ENCODE data around the gene TOR4A.

The TOR4A gene

GRCh38 chr9:137294681-137295237, 17.2 kb downstream of the TOR4A start:
- peak; percentile 63 for ATAC-seq
- TF ChIP-seq ZFP30 (CRISPR knock-in tag; IDR thresholded peaks at IDR 0.05), result no peak
- no peak for TF ChIP-seq TOX (CRISPR knock-in tag; IDR thresholded peaks at IDR 0.05; ENCODE audit: borderline replicate concordance)

- no peak for TF ChIP-seq RARB (CRISPR knock-in tag; IDR thresholded peaks at IDR 0.05)
- no peak for TF ChIP-seq ZNF565 (CRISPR knock-in tag; conservative IDR thresholded peaks at IDR 0.05; ENCODE audit: low read depth)
- TF ChIP-seq GLIS3 (CRISPR knock-in tag; IDR thresholded peaks at IDR 0.05), result no peak
- TF ChIP-seq SNAI2 (CRISPR knock-in tag; IDR thresholded peaks at IDR 0.05), result no peak
- peak; percentile 79 for ATAC-seq
Observed at GRCh38 chr9:137295238-137295811, 17.8 kb downstream of the TOR4A start.

- ATAC-seq, result no peak
- TF ChIP-seq PATZ1 (CRISPR knock-in tag; IDR thresholded peaks at IDR 0.05; ENCODE audit: borderline replicate concordance), result no peak
- TF ChIP-seq TCF4 (CRISPR knock-in tag; IDR thresholded peaks at IDR 0.05; ENCODE audit: borderline replicate concordance), result no peak
- TF ChIP-seq CSRNP3 (CRISPR knock-in tag; IDR thresholded peaks at IDR 0.05), result no peak
Observed at GRCh38 chr9:137295849-137296669, 18.5 kb downstream of the TOR4A start.

- no peak for TF ChIP-seq ZC3H10 (CRISPR knock-in tag; IDR thresholded peaks at IDR 0.05)
- TF ChIP-seq TSHZ2 (CRISPR knock-in tag; IDR thresholded peaks at IDR 0.05), result no peak
- no peak for TF ChIP-seq ZNF565 (CRISPR knock-in tag; conservative IDR thresholded peaks at IDR 0.05; ENCODE audit: low read depth)
- TF ChIP-seq GLIS3 (CRISPR knock-in tag; IDR thresholded peaks at IDR 0.05), result no peak
- TF ChIP-seq ZFP30 (CRISPR knock-in tag; IDR thresholded peaks at IDR 0.05), result no peak
- TF ChIP-seq TOX (CRISPR knock-in tag; IDR thresholded peaks at IDR 0.05; ENCODE audit: borderline replicate concordance), result no peak
- ATAC-seq, result peak; percentile 8; the same call in 2 of the 3 replicates
Observed at GRCh38 chr9:137296670-137297664, 19.4 kb downstream of the TOR4A start.

GRCh38 chr9:137297966-137298365, 20.4 kb downstream of the TOR4A start:
- ATAC-seq, result no peak
- TF ChIP-seq ESRRG (CRISPR knock-in tag; IDR thresholded peaks at IDR 0.05) (no peak), ISL1 (CRISPR knock-in tag; IDR thresholded peaks at IDR 0.05) (no peak), ZFP30 (CRISPR knock-in tag; IDR thresholded peaks at IDR 0.05) (no peak), ZC3H10 (CRISPR knock-in tag; IDR thresholded peaks at IDR 0.05) (no peak), SNAI2 (CRISPR knock-in tag; IDR thresholded peaks at IDR 0.05) (no peak), BACH2 (CRISPR knock-in tag; IDR thresholded peaks at IDR 0.05; ENCODE audit: borderline replicate concordance) (no peak), TSHZ2 (CRISPR knock-in tag; IDR thresholded peaks at IDR 0.05) (no peak), TCF4 (CRISPR knock-in tag; IDR thresholded peaks at IDR 0.05; ENCODE audit: borderline replicate concordance) (no peak), POU6F1 (CRISPR knock-in tag; IDR thresholded peaks at IDR 0.05; ENCODE audit: borderline replicate concordance, low read depth) (no peak), GLIS3 (CRISPR knock-in tag; IDR thresholded peaks at IDR 0.05) (no peak), CSDC2 (CRISPR knock-in tag; IDR thresholded peaks at IDR 0.05) (no peak), RARB (CRISPR knock-in tag; IDR thresholded peaks at IDR 0.05) (no peak)
